Adipocyte (in vitro differentiated cells): Measurements from ENCODE around the gene NAP1L1.

ENCODE experiments used
- DNase-seq: peaks from one replicate; pipeline ENCODE4 v3.0.0-alpha.2; 2015; ENCODE audit warnings: low read depth
- H3K27me3 ChIP-seq: replicated peaks from 2 replicates; pipeline ENCODE4 v1.7.0; 2013; ENCODE audit warnings: mild to moderate bottlenecking, low read length, moderate library complexity; ENCODE audit not compliant: control insufficient read depth, insufficient read depth
- H3K36me3 ChIP-seq: 2 replicates; pipeline ENCODE4 v1.7.0; 2013; ENCODE audit warnings: low read length, mild to moderate bottlenecking, moderate library complexity; ENCODE audit not compliant: control insufficient read depth, insufficient read depth, severe bottlenecking
- H3K4me1 ChIP-seq: 2 replicates; pipeline ENCODE4 v1.7.0; 2013; ENCODE audit warnings: mild to moderate bottlenecking, low read length, moderate library complexity; ENCODE audit not compliant: control insufficient read depth, insufficient read depth
- H3K4me3 ChIP-seq: 2 replicates; pipeline ENCODE4 v1.7.0; 2013; ENCODE audit warnings: mild to moderate bottlenecking, low read length, moderate library complexity
- H3K9ac ChIP-seq: 2 replicates; pipeline ENCODE4 v1.7.0; 2013; ENCODE audit warnings: mild to moderate bottlenecking, low read length, moderate library complexity
- H3K9me3 ChIP-seq: 2 replicates; pipeline ENCODE4 v1.7.0; 2013; ENCODE audit warnings: mild to moderate bottlenecking, low read length, moderate library complexity; ENCODE audit not compliant: control insufficient read depth

The NAP1L1 gene

DNA sequence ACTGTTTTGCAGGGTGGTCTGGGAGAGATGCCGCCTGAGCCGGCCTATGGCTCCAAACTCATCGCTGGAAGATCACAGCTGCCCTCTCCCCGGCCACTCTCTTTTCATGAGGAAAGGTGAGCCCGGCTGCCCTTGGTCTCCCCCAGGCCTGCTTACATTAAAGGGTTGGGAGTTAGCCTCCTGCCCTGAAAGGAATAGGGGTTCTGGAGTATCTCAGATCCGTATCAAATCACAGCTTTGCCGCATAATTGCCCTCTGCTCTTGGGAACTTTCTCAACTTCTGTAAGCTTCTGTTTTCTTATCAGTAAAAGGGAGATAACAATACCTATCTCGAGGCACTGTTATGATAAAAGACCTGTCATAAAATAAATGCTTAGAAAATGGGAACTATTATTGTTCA, 70.5 kb downstream of the NAP1L1 start:
- Histone ChIP-seq H3K4me1 (peaks cover 19% of the 10 kb centered on the region), H3K4me3 (no peak overlapping the region), H3K9me3 (no peaks in the 10 kb centered on the region), H3K36me3 (no peaks in the 10 kb centered on the region), H3K9ac (no peak overlapping the region), H3K27me3 (no peaks in the 10 kb centered on the region)
- no peak for DNase-seq

DNA sequence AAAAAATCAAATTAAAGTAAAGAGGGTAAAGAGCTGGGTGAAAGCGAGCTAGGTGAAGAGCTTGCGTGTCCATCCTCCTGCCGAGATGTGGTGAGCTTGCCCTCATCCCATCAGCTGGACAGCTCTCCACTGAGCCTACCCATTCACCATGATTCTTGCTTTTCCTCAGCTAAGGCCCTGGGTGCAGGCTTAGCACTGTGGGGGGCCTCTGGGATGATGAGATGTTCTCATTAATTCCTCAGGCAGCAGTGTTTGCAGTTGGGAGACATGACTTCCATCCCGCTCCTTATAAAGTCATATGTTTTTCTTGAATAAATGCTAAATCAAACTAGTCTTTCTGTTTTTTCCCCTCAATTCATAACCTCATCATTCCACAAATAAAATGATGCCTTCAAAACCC, 70.9 kb downstream of the NAP1L1 start:
- H3K4me1 ChIP-seq: peaks cover 16% of the 10 kb centered on the region
- no peak overlapping the region for H3K9ac ChIP-seq
- DNase-seq: no peak
- H3K4me3 ChIP-seq: no peak overlapping the region
- no peaks in the 10 kb centered on the region for H3K9me3 ChIP-seq
- no peaks in the 10 kb centered on the region for H3K36me3 ChIP-seq
- no peaks in the 10 kb centered on the region for H3K27me3 ChIP-seq

DNA sequence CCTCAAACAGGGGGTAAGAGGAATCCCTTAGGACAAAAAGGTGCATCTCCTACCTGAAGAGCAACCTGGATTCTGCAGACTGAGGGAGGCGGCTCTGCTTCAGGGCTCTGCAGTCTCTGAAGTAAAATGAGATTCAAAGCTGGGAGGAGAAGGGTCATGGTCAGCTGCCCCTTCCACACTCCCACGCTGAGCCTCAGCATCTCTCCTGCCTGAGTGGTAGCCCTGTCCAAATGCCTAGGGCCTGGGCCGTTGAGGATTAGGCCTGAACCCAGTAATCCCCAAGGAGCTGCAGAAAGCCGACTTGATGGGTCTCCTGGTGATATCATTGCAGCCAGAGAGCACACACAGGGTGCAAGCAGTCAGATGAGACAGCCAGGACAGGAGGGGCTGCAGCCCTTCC, 71.8 kb downstream of the NAP1L1 start:
- H3K9ac ChIP-seq: no peak overlapping the region
- H3K27me3 ChIP-seq: no peaks in the 10 kb centered on the region
- H3K36me3 ChIP-seq: no peaks in the 10 kb centered on the region
- H3K9me3 ChIP-seq: no peaks in the 10 kb centered on the region
- H3K4me3 ChIP-seq: no peak overlapping the region
- peaks cover 9% of the 10 kb centered on the region for H3K4me1 ChIP-seq
- DNase-seq: no peak

DNA sequence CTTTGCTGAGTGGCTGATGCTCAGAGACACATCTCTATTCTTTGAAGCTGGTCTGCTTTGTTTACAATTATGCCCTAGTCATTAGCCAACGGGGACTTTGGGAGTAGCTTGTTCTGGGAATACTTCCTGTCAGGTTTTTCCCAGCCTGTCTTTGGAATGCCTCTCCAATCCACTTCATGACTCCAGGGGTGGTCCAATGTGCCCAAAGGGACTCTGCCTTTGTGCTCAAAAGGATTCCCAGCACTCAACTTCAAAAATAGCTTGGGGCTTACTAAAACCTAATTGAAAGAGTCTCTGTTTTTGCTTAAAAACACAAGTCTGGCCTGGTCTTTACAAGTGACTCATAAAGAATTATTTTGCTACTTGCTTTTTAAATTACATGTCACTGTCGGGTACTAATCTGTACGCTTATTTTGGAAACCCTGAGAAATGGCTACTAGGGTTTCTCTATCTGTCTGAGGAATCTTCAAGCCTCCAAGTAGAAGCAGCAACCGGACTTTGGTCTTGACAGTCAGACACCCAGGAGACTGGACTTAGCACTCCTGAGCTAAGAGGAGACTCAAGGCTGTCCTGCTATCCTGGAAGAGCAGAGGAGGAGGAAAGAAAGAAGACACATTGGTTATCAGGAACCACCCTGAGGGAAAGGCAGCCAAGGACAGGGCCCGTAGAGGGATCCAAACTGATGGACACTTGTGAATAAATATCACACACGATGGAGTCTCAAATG, 73.6 kb downstream of the NAP1L1 start:
- Histone ChIP-seq H3K9ac (no peak overlapping the region), H3K36me3 (no peaks in the 10 kb centered on the region), H3K4me1 (peaks cover 9% of the 10 kb centered on the region), H3K4me3 (no peak overlapping the region), H3K27me3 (no peaks in the 10 kb centered on the region), H3K9me3 (no peaks in the 10 kb centered on the region)
- peak; percentile 35 for DNase-seq

DNA sequence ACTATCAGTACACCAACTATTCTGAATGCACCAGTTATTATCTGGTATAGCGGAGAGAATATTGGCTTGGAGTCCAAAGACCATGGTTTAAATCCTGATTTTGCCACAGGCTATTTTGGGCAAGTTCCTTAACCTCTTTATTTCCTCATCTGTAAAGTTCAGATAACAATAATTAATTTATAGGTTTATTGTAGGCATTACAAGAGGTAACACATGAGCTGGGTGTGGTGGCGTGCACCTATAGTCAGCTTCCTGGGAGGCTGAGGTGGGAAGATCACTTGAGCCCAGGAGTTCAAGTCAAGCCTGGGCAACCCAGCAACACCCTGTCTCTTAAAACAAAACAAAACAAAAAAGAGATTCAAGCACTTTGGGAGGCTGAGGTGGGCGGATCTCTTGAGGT, 76.1 kb downstream of the NAP1L1 start:
- no peaks in the 10 kb centered on the region for H3K36me3 ChIP-seq
- H3K4me1 ChIP-seq: peaks cover 9% of the 10 kb centered on the region
- H3K9ac ChIP-seq: no peak overlapping the region
- H3K4me3 ChIP-seq: no peak overlapping the region
- H3K27me3 ChIP-seq: no peaks in the 10 kb centered on the region
- DNase-seq: no peak
- no peaks in the 10 kb centered on the region for H3K9me3 ChIP-seq

DNA sequence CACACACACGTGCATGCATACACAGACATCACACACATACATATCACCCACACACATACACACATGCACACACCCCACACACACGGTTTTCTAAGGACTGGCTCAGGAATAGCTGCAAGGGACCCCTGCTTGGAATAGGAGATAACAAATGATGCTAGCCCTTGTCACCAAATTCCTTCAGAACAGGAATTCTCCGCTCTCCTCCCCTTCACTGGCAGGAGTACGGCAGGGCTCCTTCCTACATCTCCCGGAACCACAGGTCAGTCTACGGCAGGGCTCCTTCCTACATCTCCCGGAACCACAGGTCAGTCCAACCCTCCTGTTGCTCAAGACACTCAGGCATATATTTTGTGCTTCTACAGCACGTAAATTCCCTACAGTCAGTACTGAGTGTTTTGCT, 76.8 kb downstream of the NAP1L1 start:
- H3K36me3 ChIP-seq: no peaks in the 10 kb centered on the region
- no peaks in the 10 kb centered on the region for H3K9me3 ChIP-seq
- no peak overlapping the region for H3K9ac ChIP-seq
- DNase-seq: no peak
- peaks cover 9% of the 10 kb centered on the region for H3K4me1 ChIP-seq
- no peak overlapping the region for H3K4me3 ChIP-seq
- no peaks in the 10 kb centered on the region for H3K27me3 ChIP-seq

DNA sequence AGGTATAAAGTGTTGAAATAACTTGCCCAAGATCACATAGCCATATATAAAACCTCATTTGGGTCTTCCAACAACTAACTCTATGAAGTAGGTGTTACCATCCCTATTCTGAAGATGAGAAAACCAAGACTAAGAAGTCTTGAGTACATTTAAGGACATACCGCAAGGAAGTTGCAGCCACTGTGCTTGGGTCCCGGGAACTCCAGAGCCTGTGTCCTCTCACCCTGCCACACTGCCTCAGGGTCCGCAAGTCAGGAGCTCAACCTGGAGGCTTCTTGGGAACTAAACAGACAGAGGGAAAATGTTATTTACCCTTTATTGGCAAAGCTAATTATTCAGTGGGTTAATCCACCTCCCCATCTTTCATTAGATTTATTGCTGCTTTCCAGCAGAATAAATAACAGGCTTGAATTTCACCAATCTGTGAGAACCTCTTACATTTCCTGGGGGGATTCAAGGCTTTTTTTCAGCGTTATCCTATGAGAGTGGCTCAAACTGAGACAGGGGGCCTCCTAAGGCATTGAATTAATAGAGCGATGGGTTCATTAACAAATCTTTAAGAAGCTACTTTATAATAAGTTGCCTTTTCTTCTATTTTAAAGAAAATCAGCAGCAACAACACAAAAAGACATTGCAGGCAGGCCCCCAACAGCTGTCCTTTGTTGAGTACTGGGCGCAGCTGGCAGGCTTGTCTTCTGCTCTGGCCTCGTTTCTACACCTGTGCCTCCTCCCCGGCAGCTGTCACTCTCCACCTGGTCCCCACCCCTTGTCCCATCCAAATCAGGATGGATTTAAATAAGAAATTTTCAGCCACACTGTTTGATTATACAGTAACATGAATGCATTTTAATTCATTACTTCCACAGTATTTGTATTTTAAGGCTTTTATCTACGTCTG, 78.2 kb downstream of the NAP1L1 start:
- no peak for DNase-seq

DNA sequence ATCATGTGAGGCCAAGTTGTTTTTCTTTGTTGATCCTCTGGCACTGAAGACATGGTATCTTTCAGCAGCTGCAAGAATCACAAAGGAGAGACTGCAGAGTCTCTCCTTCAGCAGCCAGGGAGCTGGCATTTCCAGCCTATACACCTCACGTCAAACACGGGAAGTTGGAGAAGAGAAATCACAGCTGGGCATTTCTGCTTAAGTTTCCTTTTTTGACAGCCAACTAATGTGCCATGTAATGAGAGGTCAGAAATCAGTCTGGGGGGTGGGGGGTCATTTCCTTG, 81.2 kb downstream of the NAP1L1 start:
- no peaks in the 10 kb centered on the region for H3K36me3 ChIP-seq
- no peak overlapping the region for H3K9ac ChIP-seq
- DNase-seq: no peak
- H3K4me1 ChIP-seq: peaks cover 11% of the 10 kb centered on the region
- H3K27me3 ChIP-seq: no peaks in the 10 kb centered on the region
- no peaks in the 10 kb centered on the region for H3K9me3 ChIP-seq
- no peak overlapping the region for H3K4me3 ChIP-seq

More for the DNA sequence above, 78.2 kb downstream of the NAP1L1 start:
- no peaks in the 10 kb centered on the region for H3K27me3 ChIP-seq
- no peak overlapping the region for H3K4me3 ChIP-seq
- no peaks in the 10 kb centered on the region for H3K9me3 ChIP-seq
- H3K4me1 ChIP-seq: peaks cover 9% of the 10 kb centered on the region
- no peaks in the 10 kb centered on the region for H3K36me3 ChIP-seq
- H3K9ac ChIP-seq: no peak overlapping the region

DNA sequence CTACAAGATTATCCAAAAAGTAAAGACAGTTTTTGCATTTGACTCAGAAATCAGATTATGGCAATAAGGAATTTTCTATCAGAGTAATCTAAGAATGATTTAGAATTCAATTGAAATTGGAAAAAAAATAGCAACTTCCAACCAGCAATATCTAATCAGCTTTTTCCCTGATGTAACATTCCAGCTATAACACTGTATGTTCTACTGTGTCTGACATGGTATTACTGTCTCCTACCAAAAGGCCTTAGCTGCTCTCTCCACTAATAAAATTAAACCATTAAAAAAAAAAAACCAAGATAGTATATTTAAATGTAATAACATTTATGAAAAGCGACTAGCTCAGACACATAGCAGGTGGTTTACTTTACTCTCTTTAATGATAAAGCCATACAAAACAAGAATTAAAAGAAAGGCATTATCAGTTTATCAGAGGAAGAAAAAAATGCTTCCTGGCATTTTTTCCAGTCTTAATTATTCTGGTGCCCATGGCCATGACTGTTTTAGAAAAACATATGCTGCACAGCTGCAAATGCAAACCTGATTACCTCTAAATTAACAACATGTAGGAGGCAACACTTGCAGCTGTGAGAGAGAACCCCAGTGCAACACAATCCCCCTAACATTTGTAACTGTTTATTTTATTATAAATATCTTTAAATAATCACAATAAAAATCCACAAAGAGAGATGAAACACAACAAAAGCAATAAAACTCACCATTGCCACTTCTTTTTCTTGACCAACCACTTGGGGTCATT, 81.7 kb downstream of the NAP1L1 start:
- Histone ChIP-seq H3K27me3 (no peaks in the 10 kb centered on the region), H3K4me1 (peaks cover 16% of the 10 kb centered on the region), H3K4me3 (no peak overlapping the region), H3K9ac (no peak overlapping the region), H3K36me3 (no peaks in the 10 kb centered on the region), H3K9me3 (no peaks in the 10 kb centered on the region)
- no peak for DNase-seq

DNA sequence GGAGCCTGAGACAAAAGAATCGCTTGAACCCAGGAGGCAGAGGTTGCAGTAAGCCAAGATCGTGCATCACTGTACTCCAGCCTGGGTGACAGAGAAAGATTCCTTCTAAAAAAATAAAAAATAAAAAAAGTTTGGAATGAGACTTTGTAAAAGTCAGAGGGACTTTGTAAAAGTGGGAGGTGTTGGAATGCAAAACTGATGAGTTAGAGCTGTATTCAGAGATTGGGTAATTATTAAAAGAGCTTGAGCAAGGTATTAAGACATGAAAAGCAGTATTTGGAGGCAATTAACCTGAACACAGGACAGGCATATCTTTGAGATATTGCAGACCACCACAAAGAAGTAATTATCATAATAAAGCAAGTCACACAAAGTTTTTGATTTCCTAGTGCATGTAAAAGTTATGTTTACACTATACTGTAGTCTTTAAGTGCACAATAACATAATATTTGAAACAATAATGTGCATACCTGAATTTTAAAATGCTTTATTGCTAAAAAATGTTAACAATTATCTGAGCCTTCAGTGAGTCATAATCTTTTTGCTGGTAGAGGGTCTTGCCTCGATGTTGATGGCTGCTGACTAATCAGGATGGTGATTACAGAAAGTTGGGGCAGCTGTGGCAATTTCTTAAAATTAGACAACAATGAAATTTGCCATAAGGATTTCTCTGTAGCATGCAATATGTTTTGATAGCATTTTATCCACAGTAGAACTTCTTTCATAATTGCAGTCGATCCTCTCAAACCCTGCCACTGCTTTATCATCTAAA, 86.0 kb downstream of the NAP1L1 start:
- Histone ChIP-seq H3K36me3 (no peaks in the 10 kb centered on the region), H3K4me1 (peaks cover 37% of the 10 kb centered on the region), H3K27me3 (no peaks in the 10 kb centered on the region), H3K4me3 (no peak overlapping the region), H3K9me3 (no peaks in the 10 kb centered on the region), H3K9ac (no peak overlapping the region)
- DNase-seq: no peak

DNA sequence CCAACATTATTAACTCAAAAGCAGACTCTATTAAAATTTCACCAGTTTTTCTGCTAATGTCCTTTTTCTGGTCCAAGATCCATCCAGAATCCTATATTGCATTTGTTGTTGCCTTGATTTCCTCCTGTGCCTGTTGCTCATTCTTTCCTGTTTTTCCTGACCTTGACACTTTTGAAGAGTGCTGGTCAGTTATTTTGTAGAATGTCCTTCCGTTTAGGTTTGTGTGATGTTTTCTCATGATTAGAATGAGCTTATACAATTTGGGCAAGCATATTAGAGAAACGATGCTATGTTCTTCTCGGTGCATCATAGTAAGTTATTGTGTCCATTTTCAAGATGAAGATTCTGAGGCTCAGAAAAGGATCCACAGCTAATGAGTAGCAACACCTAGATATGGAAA, 86.8 kb downstream of the NAP1L1 start:
- H3K4me3 ChIP-seq: no peak overlapping the region
- H3K36me3 ChIP-seq: no peaks in the 10 kb centered on the region
- no peaks in the 10 kb centered on the region for H3K27me3 ChIP-seq
- no peaks in the 10 kb centered on the region for H3K9me3 ChIP-seq
- no peak for DNase-seq
- H3K4me1 ChIP-seq: peaks cover 37% of the 10 kb centered on the region
- no peak overlapping the region for H3K9ac ChIP-seq
